Naive thymus-derived CD4-positive, alpha-beta T cell (primary cell): ENCODE data around the gene MAPK14. TPM values are rescaled to one million over a fixed set of nuclear protein-coding genes. Genes with fewer than 3 reads are reported as not detected.
"Not testable (repeated sequence)": the region's sequence is repeated elsewhere in the genome, so short reads cannot be mapped to it uniquely, and the experiment has no call there.

Experiments
- ATAC-seq: fragments of 150-1000 bp; cut with Tn5 transposase; 2 replicates; pipeline ENCODE4 v1.10.0; 2021; ENCODE audit warnings: mild to moderate bottlenecking, moderate library complexity
- CTCF ChIA-PET: fragments of 350-600 bp; sonication (Branson Sonifier 250); formaldehyde crosslinking; loops from one replicate; lab custom pipeline; 2021; ENCODE audit warnings: antibody characterized with exemption; lab: Charles Lee
- POLR2A ChIA-PET: fragments of 350-600 bp; sonication (Branson Sonifier 250); formaldehyde crosslinking; loops from one replicate; lab custom pipeline; 2021; ENCODE audit warnings: antibody characterized with exemption, inconsistent platforms; lab: Charles Lee
- DNase-seq, 9 donors: peaks; one replicate each; pipeline versions ENCODE4 v3.0.0 to v3.0.0-alpha.2; 2020 to 2022; ENCODE audit warnings: mixed read lengths in 1 of 9
- H3K27ac ChIP-seq: one replicate; pipeline ENCODE4 v1.7.0; 2013; ENCODE audit warnings: mild to moderate bottlenecking, low read depth, low read length, moderate library complexity
- H3K27me3 ChIP-seq, 2 donors: one replicate each; pipeline ENCODE4 v1.7.0; 2013; ENCODE audit warnings: low read length in 2 of 2, mild to moderate bottlenecking in 2 of 2, moderate library complexity in 2 of 2; ENCODE audit not compliant: control insufficient read depth in 2 of 2, insufficient read depth in 2 of 2
- H3K36me3 ChIP-seq, 3 experiments: 1 replicate in 2 of 3; 2 replicates in 1 of 3; pipeline ENCODE4 v1.7.0; 2013; ENCODE audit warnings: low read length in 3 of 3, mild to moderate bottlenecking in 3 of 3, moderate library complexity in 1 of 3; ENCODE audit not compliant: insufficient read depth in 3 of 3, control insufficient read depth in 2 of 3
- H3K4me1 ChIP-seq, 2 donors: one replicate each; pipeline ENCODE4 v1.7.0; 2013; ENCODE audit warnings: low read length in 2 of 2, mild to moderate bottlenecking in 2 of 2, moderate library complexity in 1 of 2; ENCODE audit not compliant: control insufficient read depth in 2 of 2, insufficient read depth in 2 of 2
- H3K4me3 ChIP-seq: 2 replicates; pipeline ENCODE4 v1.7.0; 2013; ENCODE audit warnings: mild to moderate bottlenecking, low read length
- H3K9me3 ChIP-seq, 3 experiments: 1 replicate in 2 of 3; 2 replicates in 1 of 3; pipeline ENCODE4 v1.7.0; 2013; ENCODE audit warnings: low read length in 3 of 3; ENCODE audit not compliant: control insufficient read depth in 2 of 3
- H3K27ac Mint-ChIP-seq, 9 donors: one replicate each; pipeline ENCODE4 v1.8.0; 2020 to 2022; ENCODE audit warnings: mixed read lengths in 9 of 9, mild to moderate bottlenecking in 8 of 9, moderate library complexity in 5 of 9, inconsistent platforms in 2 of 9
- H3K27me3 Mint-ChIP-seq, 5 donors: one replicate each; pipeline ENCODE4 v1.8.0; 2021 to 2022; ENCODE audit warnings: mixed read lengths in 5 of 5, mild to moderate bottlenecking in 1 of 5
- H3K36me3 Mint-ChIP-seq, 5 donors: one replicate each; pipeline ENCODE4 v1.8.0; 2020 to 2022; ENCODE audit warnings: mixed read lengths in 5 of 5, mild to moderate bottlenecking in 3 of 5, inconsistent platforms in 1 of 5
- H3K4me1 Mint-ChIP-seq, 7 donors: one replicate each; pipeline ENCODE4 v1.8.0; 2020 to 2022; ENCODE audit warnings: mixed read lengths in 7 of 7, mild to moderate bottlenecking in 3 of 7, inconsistent platforms in 1 of 7
- H3K4me3 Mint-ChIP-seq, 10 donors: one replicate each; pipeline ENCODE4 v1.8.0; 2020 to 2022; ENCODE audit warnings: mild to moderate bottlenecking in 10 of 10, mixed read lengths in 10 of 10, moderate library complexity in 6 of 10, inconsistent platforms in 2 of 10
- H3K9me3 Mint-ChIP-seq, 11 donors: one replicate each; pipeline ENCODE4 v1.8.0; 2020 to 2022; ENCODE audit warnings: mixed read lengths in 11 of 11, mild to moderate bottlenecking in 4 of 11, inconsistent platforms in 1 of 11, moderate library complexity in 1 of 11
- intact Hi-C, 2 donors: fragments of 100-400 bp; cut with micrococcal nuclease; formaldehyde crosslinking; loops; one replicate each; pipeline ENCODE4 v1.15.1; 2023
- polyA plus RNA-seq, 2 donors: library from polyadenylated mRNA; unstranded; fragments of 300-500 nt; fragmentation: Illumina TruSeq; gene quantifications; one replicate each; pipeline ENCODE4 v1.2.3, GENCODE V29; 2021
- total RNA-seq, 6 experiments: library from RNA in 5 of 6; stranded (reverse) in 5 of 6; gene quantifications; 1 replicate in 5 of 6; 2 replicates in 1 of 6; pipeline ENCODE4 v1.2.3 and lab custom pipeline; 2021 to 2026

MAPK14 gene
- total and polyA plus RNA-seq, 7 experiments from 2014 or later, result 43.2 to 81.0 (median 60.5) TPM

GRCh38 chr6:36032261-36032660 lies 4.7 kb downstream of the MAPK14 start:
- ATAC-seq (no peak), DNase-seq (no peak)
- H3K27ac ChIP-seq, result no peak overlapping the region
- H3K4me3 Mint-ChIP-seq, result peak overlapping the region in 9 of 10 donors; percentile 7 to 76 (median 50)
- H3K9me3 ChIP-seq, result no peaks in the 10 kb centered on the region
- ChIA-PET POLR2A (interaction anchor here (0.6 kb wide), 2 partner anchors 87 to 342 kb away, joined by 4 read pairs; no protein-coding TSS in a partner anchor), CTCF (interaction anchor here (0.9 to 2.0 kb wide), 2 partner anchors 54 to 63 kb away, joined by 9 to 10 read pairs; no protein-coding TSS in a partner anchor)
- peaks cover 0 to 3% (median 0%) of the 10 kb centered on the region in 5 donors for H3K27me3 Mint-ChIP-seq
- peaks cover 0 to 7% (median 0%) of the 10 kb centered on the region in 3 experiments for H3K36me3 ChIP-seq
- peaks cover 38 to 41% of the 10 kb centered on the region in 2 donors for H3K4me1 ChIP-seq
- H3K36me3 Mint-ChIP-seq, result peaks cover 0 to 23% (median 13%) of the 10 kb centered on the region in 5 donors
- H3K4me1 Mint-ChIP-seq, result peaks cover 46 to 79% (median 72%) of the 10 kb centered on the region in 7 donors
- peak overlapping the region in 3 of 9 donors; percentile 1 to 5 (median 5) for H3K27ac Mint-ChIP-seq
- no peak overlapping the region for H3K4me3 ChIP-seq
- H3K27me3 ChIP-seq, result no peaks in the 10 kb centered on the region
- intact Hi-C loops, result no loop called here
- peaks cover 0 to 2% (median 0%) of the 10 kb centered on the region in 11 donors for H3K9me3 Mint-ChIP-seq

GRCh38 chr6:36033144-36033543 lies 5.5 kb downstream of the MAPK14 start:
- intact Hi-C loops, ATAC-seq, H3K4me3 ChIP-seq, H3K36me3 ChIP-seq, H3K27me3 Mint-ChIP-seq, H3K27ac ChIP-seq, H3K9me3 Mint-ChIP-seq, H3K27me3 ChIP-seq, DNase-seq, H3K9me3 ChIP-seq: not testable (repeated sequence)
- peaks cover 42 to 45% of the 10 kb centered on the region in 2 donors for H3K4me1 ChIP-seq
- ChIA-PET POLR2A (interaction anchor here (0.9 to 1.5 kb wide), 4 partner anchors 9 to 98 kb away, joined by 4 read pairs; no protein-coding TSS in a partner anchor), CTCF (interaction anchor here (0.7 to 2.0 kb wide), 2 partner anchors 62 to 475 kb away, joined by 4 to 10 read pairs; no protein-coding TSS in a partner anchor)
- H3K4me1 Mint-ChIP-seq, result peaks cover 55 to 84% (median 77%) of the 10 kb centered on the region in 7 donors
- peak overlapping the region in 1 of 9 donors; percentile 1 for H3K27ac Mint-ChIP-seq
- peaks cover 0 to 23% (median 14%) of the 10 kb centered on the region in 5 donors for H3K36me3 Mint-ChIP-seq
- H3K4me3 Mint-ChIP-seq, result peak overlapping the region in 8 of 10 donors; percentile 12 to 67 (median 56)

- Mint-ChIP-seq H3K4me3 (peak overlapping the region in 9 of 10 donors; percentile 50 to 73 (median 60)), H3K36me3 (peaks cover 0 to 20% (median 14%) of the 10 kb centered on the region in 5 donors), H3K4me1 (peaks cover 59 to 89% (median 82%) of the 10 kb centered on the region in 7 donors), H3K9me3 (peaks cover 0 to 2% (median 0%) of the 10 kb centered on the region in 11 donors), H3K27me3 (no peaks in the 10 kb centered on the region), H3K27ac (peak overlapping the region in 5 of 9 donors; percentile 4 to 31 (median 15))
- Histone ChIP-seq H3K36me3 (no peaks in the 10 kb centered on the region), H3K27me3 (no peaks in the 10 kb centered on the region), H3K4me1 (peaks cover 48 to 51% of the 10 kb centered on the region in 2 donors), H3K4me3 (no peak overlapping the region), H3K27ac (no peak overlapping the region), H3K9me3 (no peaks in the 10 kb centered on the region)
- ATAC-seq, result peak; percentile 67
- intact Hi-C loops, result loop anchor here in 1 of 2 donors (2.0 kb wide), 1 partner anchor 15 kb away; no protein-coding TSS in a partner anchor
- ChIA-PET CTCF (interaction anchor here (2.0 kb wide), 1 partner anchor 61 kb away, joined by 10 read pairs; no protein-coding TSS in a partner anchor), POLR2A (interaction anchor here (0.6 to 1.5 kb wide), 5 partner anchors 9 to 97 kb away, joined by 3 to 4 read pairs (median 4); no protein-coding TSS in a partner anchor)
- peak in 2 of 9 donors; percentile 10 to 20 for DNase-seq
These were observed 6.3 kb downstream of the MAPK14 start for GRCh38 chr6:36033935-36034334.

GRCh38 chr6:36034441-36034840 lies 6.8 kb downstream of the MAPK14 start:
- Histone ChIP-seq H3K27me3 (no peaks in the 10 kb centered on the region), H3K4me3 (no peak overlapping the region), H3K36me3 (no peaks in the 10 kb centered on the region), H3K27ac (no peak overlapping the region), H3K9me3 (no peaks in the 10 kb centered on the region), H3K4me1 (peaks cover 46 to 49% of the 10 kb centered on the region in 2 donors)
- ATAC-seq, result no peak
- H3K9me3 Mint-ChIP-seq, result peaks cover 0 to 2% (median 0%) of the 10 kb centered on the region in 11 donors
- CTCF ChIA-PET, result interaction anchor here (2.0 kb wide), 1 partner anchor 60 kb away, joined by 10 read pairs; no protein-coding TSS in a partner anchor
- peak overlapping the region in 4 of 10 donors; percentile 50 to 63 (median 52) for H3K4me3 Mint-ChIP-seq
- intact Hi-C loops, result loop anchor here in 1 of 2 donors (2.0 kb wide), 1 partner anchor 14 kb away; no protein-coding TSS in a partner anchor
- no peak for DNase-seq
- peaks cover 59 to 89% (median 82%) of the 10 kb centered on the region in 7 donors for H3K4me1 Mint-ChIP-seq
- H3K36me3 Mint-ChIP-seq, result peaks cover 0 to 19% (median 17%) of the 10 kb centered on the region in 5 donors
- POLR2A ChIA-PET, result interaction anchor here (0.6 to 1.5 kb wide), 4 partner anchors 8 to 97 kb away, joined by 3 to 4 read pairs (median 4); no protein-coding TSS in a partner anchor
- H3K27ac Mint-ChIP-seq, result peak overlapping the region in 2 of 9 donors; percentile 13 to 17
- H3K27me3 Mint-ChIP-seq, result no peaks in the 10 kb centered on the region

GRCh38 chr6:36035225-36035624 lies 7.6 kb downstream of the MAPK14 start:
- Mint-ChIP-seq H3K27ac (no peak overlapping the region), H3K4me3 (peak overlapping the region in 8 of 10 donors; percentile 6 to 49 (median 40)), H3K9me3 (peaks cover 0 to 2% (median 0%) of the 10 kb centered on the region in 11 donors), H3K36me3 (peaks cover 0 to 19% (median 16%) of the 10 kb centered on the region in 5 donors), H3K27me3 (no peaks in the 10 kb centered on the region), H3K4me1 (peaks cover 56 to 88% (median 80%) of the 10 kb centered on the region in 7 donors)
- CTCF ChIA-PET, result no interaction called here
- ATAC-seq (no peak), DNase-seq (no peak)
- peaks cover 40 to 49% of the 10 kb centered on the region in 2 donors for H3K4me1 ChIP-seq
- no peaks in the 10 kb centered on the region for H3K27me3 ChIP-seq
- no peak overlapping the region for H3K4me3 ChIP-seq
- H3K36me3 ChIP-seq, result no peaks in the 10 kb centered on the region
- H3K27ac ChIP-seq, result no peak overlapping the region
- POLR2A ChIA-PET, result interaction anchor here (1.0 kb wide), 1 partner anchor 59 kb away, joined by 3 read pairs; no protein-coding TSS in a partner anchor
- intact Hi-C loops, result loop anchor here in 1 of 2 donors (2.0 kb wide), 1 partner anchor 14 kb away; no protein-coding TSS in a partner anchor
- no peaks in the 10 kb centered on the region for H3K9me3 ChIP-seq

GRCh38 chr6:36038120-36038876 lies 10.7 kb downstream of the MAPK14 start:
- peak overlapping the region in 9 of 10 donors; percentile 6 to 73 (median 35) for H3K4me3 Mint-ChIP-seq
- Histone ChIP-seq H3K4me3 (peak overlapping the region; percentile 11), H3K27me3 (no peaks in the 10 kb centered on the region), H3K27ac (no peak overlapping the region), H3K4me1 (peaks cover 33 to 40% of the 10 kb centered on the region in 2 donors), H3K36me3 (no peaks in the 10 kb centered on the region), H3K9me3 (no peaks in the 10 kb centered on the region)
- ATAC-seq (peak; percentile 22), DNase-seq (no peak)
- peaks cover 0 to 17% (median 9%) of the 10 kb centered on the region in 5 donors for H3K36me3 Mint-ChIP-seq
- intact Hi-C loops, result no loop called here
- ChIA-PET CTCF (interaction anchor here (1.9 kb wide), 1 partner anchor 10 kb away, joined by 9 read pairs; the partner anchor contains the start of gene MAPK14), POLR2A (interaction anchor here (0.7 to 1.7 kb wide), 2 partner anchors 10 to 395 kb away, joined by 3 to 7 read pairs; partner anchors contain the start of gene MAPK14)
- no peaks in the 10 kb centered on the region for H3K27me3 Mint-ChIP-seq
- peak overlapping the region in 7 of 9 donors; percentile 14 to 82 (median 62) for H3K27ac Mint-ChIP-seq
- peaks cover 56 to 88% (median 79%) of the 10 kb centered on the region in 7 donors for H3K4me1 Mint-ChIP-seq
- peaks cover 0 to 3% (median 0%) of the 10 kb centered on the region in 11 donors for H3K9me3 Mint-ChIP-seq
